GM23248 (cell line): Measurements from ENCODE around the gene NFATC3. TPM values are rescaled to one million over a fixed set of nuclear protein-coding genes. Genes with fewer than 3 reads are reported as not detected.

Source experiments
- DNase-seq: peaks from one replicate; pipeline ENCODE4 v3.0.0-alpha.2; 2015
- H2AFZ ChIP-seq: fragments of 200-600 bp; sonication (generic); 2 replicates; pipeline ENCODE4 v1.6.1; 2016; ENCODE audit warnings: antibody characterized with exemption
- H3F3A ChIP-seq: fragments of 200-600 bp; sonication (generic); 2 replicates; pipeline ENCODE4 v1.6.1; 2016; ENCODE audit warnings: mild to moderate bottlenecking, antibody characterized with exemption, mixed run types; ENCODE audit not compliant: insufficient read depth
- H3K27ac ChIP-seq: fragments of 200-600 bp; sonication (generic); 2 replicates; pipeline ENCODE4 v1.5.1; 2016; ENCODE audit warnings: mild to moderate bottlenecking
- H3K27me3 ChIP-seq: fragments of 200-600 bp; sonication (generic); replicated peaks from 2 replicates; pipeline ENCODE4 v1.6.1; 2016; ENCODE audit warnings: mild to moderate bottlenecking; ENCODE audit not compliant: insufficient read depth
- H3K36me3 ChIP-seq: fragments of 200-600 bp; sonication (generic); 2 replicates; pipeline ENCODE4 v1.6.1; 2016; ENCODE audit warnings: low read depth, mild to moderate bottlenecking
- H3K4me1 ChIP-seq: fragments of 200-600 bp; sonication (generic); 2 replicates; pipeline ENCODE4 v1.6.1; 2016; ENCODE audit warnings: mild to moderate bottlenecking; ENCODE audit not compliant: insufficient read depth
- H3K4me2 ChIP-seq: fragments of 200-600 bp; sonication (generic); one replicate; pipeline ENCODE4 v1.6.1; 2016; ENCODE audit warnings: mild to moderate bottlenecking; ENCODE audit not compliant: unreplicated experiment
- H3K4me3 ChIP-seq: fragments of 200-600 bp; sonication (generic); 2 replicates; pipeline ENCODE4 v1.5.1; 2016; ENCODE audit warnings: mild to moderate bottlenecking
- H3K79me2 ChIP-seq: fragments of 200-600 bp; sonication (generic); 2 replicates; pipeline ENCODE4 v1.6.1; 2016; ENCODE audit warnings: mild to moderate bottlenecking; ENCODE audit not compliant: insufficient read depth
- H3K9ac ChIP-seq: fragments of 200-600 bp; sonication (generic); 2 replicates; pipeline ENCODE4 v1.6.1; 2016; ENCODE audit warnings: mild to moderate bottlenecking
- H3K9me2 ChIP-seq: fragments of 200-600 bp; sonication (generic); 2 replicates; pipeline ENCODE4 v1.6.1; 2016; ENCODE audit warnings: mixed run types, mild to moderate bottlenecking, moderate library complexity; ENCODE audit not compliant: insufficient read depth
- H3K9me3 ChIP-seq: fragments of 200-600 bp; sonication (generic); one replicate; pipeline ENCODE4 v1.6.1; 2017; ENCODE audit warnings: low read depth
- H4K20me1 ChIP-seq: fragments of 200-600 bp; sonication (generic); 2 replicates; pipeline ENCODE4 v1.6.0; 2016; ENCODE audit not compliant: insufficient read depth
- EZH2 ChIP-seq: fragments of 200-600 bp; sonication (generic); IDR thresholded peaks from 2 replicates; pipeline ENCODE4 v1.6.1; 2018; ENCODE audit warnings: antibody characterized with exemption, mild to moderate bottlenecking; ENCODE audit not compliant: insufficient read depth, poor library complexity, severe bottlenecking
- EZH2phosphoT487 ChIP-seq: fragments of 200-600 bp; sonication (generic); IDR thresholded peaks from 2 replicates; pipeline ENCODE4 v1.6.1; 2018; ENCODE audit warnings: antibody characterized with exemption, moderate library complexity, mild to moderate bottlenecking, low read depth; ENCODE audit not compliant: insufficient read depth
- WGBS, 2 experiments: methylation state at CpG; one replicate each; pipeline ENCODE4 v1.1.6; 2015 to 2017; ENCODE audit warnings: low lambda C conversion rate in 2 of 2, low coverage in 1 of 2; ENCODE audit errors: missing lambda C conversion rate in 2 of 2; 5-methylcytosine and 5-hydroxymethylcytosine counted together
- in situ Hi-C: fragments of 300-500 bp; cut with MboI; formaldehyde crosslinking; loops from 2 replicates; pipeline ENCODE4 v1.15.0; 2020
- polyA plus RNA-seq: library from polyadenylated mRNA; unstranded; fragments of >200 nt; fragmentation: Nextera tagmentation; extraction: Ambion mirVana; gene quantifications from 2 replicates; pipeline ENCODE4 v1.2.1, GENCODE V29; 2016
- total RNA-seq: library from RNA; depleted of rRNA; stranded (reverse); fragments of >200 nt; shearing (Covaris generic); gene quantifications from 2 replicates; pipeline ENCODE4 v1.2.3, GENCODE V29; 2014

Gene NFATC3
- total and polyA plus RNA-seq, 2 experiments from 2014 or later: 10.2 to 14.2 TPM

- no peak for TF ChIP-seq EZH2
- no peak for TF ChIP-seq EZH2phosphoT487
- Histone ChIP-seq H3K27ac (no peak overlapping the region), H3K4me3 (no peak overlapping the region), H3K4me2 (no peak overlapping the region), H3K27me3 (no peaks in the 10 kb centered on the region), H3K9me2 (no peaks in the 10 kb centered on the region), H3K4me1 (no peaks in the 10 kb centered on the region; the same call in 1 of the 2 replicates), H3K79me2 (no peaks in the 10 kb centered on the region), H3F3A (0 out of 2 replicates have a peak, but pooled peaks cover 3% of the 10 kb centered on the region), H2AFZ (no peak overlapping the region), H3K36me3 (no peaks in the 10 kb centered on the region), H3K9me3 (no peaks in the 10 kb centered on the region), H3K9ac (no peak overlapping the region), H4K20me1 (no peaks in the 10 kb centered on the region)
- no peak for DNase-seq
- WGBS, 2 experiments: 87 to 90% methylated on average over 11 to 12 of the region's 12 CpGs
- in situ Hi-C loops: no loop called here
These were observed 145.8 kb downstream of the NFATC3 start for GRCh38 chr16:68230956-68231355.

- H3K79me2 ChIP-seq: no peaks in the 10 kb centered on the region
- TF ChIP-seq EZH2phosphoT487 (no peak), EZH2 (no peak)
- no peaks in the 10 kb centered on the region for H3K36me3 ChIP-seq
- H3K4me3 ChIP-seq: no peak overlapping the region
- no peaks in the 10 kb centered on the region for H3K9me2 ChIP-seq
- H4K20me1 ChIP-seq: no peaks in the 10 kb centered on the region
- no peaks in the 10 kb centered on the region for H3K9me3 ChIP-seq
- H3K27ac ChIP-seq: no peak overlapping the region
- in situ Hi-C loops: no loop called here
- no peak overlapping the region for H3K4me2 ChIP-seq
- no peak for DNase-seq
- H2AFZ ChIP-seq: no peak overlapping the region
- no peak overlapping the region for H3K9ac ChIP-seq
- H3K4me1 ChIP-seq: no peaks in the 10 kb centered on the region; the same call in 1 of the 2 replicates
- 0 out of 2 replicates have a peak, but pooled peaks cover 3% of the 10 kb centered on the region for H3F3A ChIP-seq
- no peaks in the 10 kb centered on the region for H3K27me3 ChIP-seq
- WGBS, 2 experiments: 88 to 89% methylated on average over 25 to 26 of the region's 26 CpGs
These were observed 146.4 kb downstream of the NFATC3 start for GRCh38 chr16:68231384-68232136.

- no peak overlapping the region for H3K4me3 ChIP-seq
- H3F3A ChIP-seq: 0 out of 2 replicates have a peak, but pooled peaks cover under 1% of the 10 kb centered on the region
- H3K9me3 ChIP-seq: no peaks in the 10 kb centered on the region
- no peaks in the 10 kb centered on the region for H3K79me2 ChIP-seq
- H3K27ac ChIP-seq: no peak overlapping the region
- no peak for DNase-seq
- no peak overlapping the region for H3K4me2 ChIP-seq
- TF ChIP-seq EZH2phosphoT487: no peak
- no peak for TF ChIP-seq EZH2
- WGBS, 2 experiments: 77 to 81% methylated on average over 16 of the region's 16 CpGs
- no peak overlapping the region for H3K9ac ChIP-seq
- no peaks in the 10 kb centered on the region; the same call in 1 of the 2 replicates for H3K4me1 ChIP-seq
- H3K9me2 ChIP-seq: no peaks in the 10 kb centered on the region
- no peaks in the 10 kb centered on the region for H3K27me3 ChIP-seq
- H3K36me3 ChIP-seq: no peaks in the 10 kb centered on the region
- in situ Hi-C loops: no loop called here
- no peak overlapping the region for H2AFZ ChIP-seq
- H4K20me1 ChIP-seq: no peaks in the 10 kb centered on the region
These were observed 147.2 kb downstream of the NFATC3 start for GRCh38 chr16:68232335-68232734.

- no peaks in the 10 kb centered on the region for H3K9me2 ChIP-seq
- no peaks in the 10 kb centered on the region for H3K27me3 ChIP-seq
- H4K20me1 ChIP-seq: no peaks in the 10 kb centered on the region
- H3K4me3 ChIP-seq: no peak overlapping the region
- no peaks in the 10 kb centered on the region for H3K9me3 ChIP-seq
- 87 to 90% methylated on average over 5 of the region's 5 CpGs for WGBS, 2 experiments
- no peak for TF ChIP-seq EZH2
- TF ChIP-seq EZH2phosphoT487: no peak
- H3F3A ChIP-seq: no peaks in the 10 kb centered on the region
- H3K9ac ChIP-seq: no peak overlapping the region
- H3K79me2 ChIP-seq: no peaks in the 10 kb centered on the region
- no peak overlapping the region for H3K4me2 ChIP-seq
- H3K27ac ChIP-seq: no peak overlapping the region
- in situ Hi-C loops: no loop called here
- no peaks in the 10 kb centered on the region for H3K36me3 ChIP-seq
- no peak for DNase-seq
- H2AFZ ChIP-seq: no peak overlapping the region
- H3K4me1 ChIP-seq: 0 out of 2 replicates have a peak, but pooled peaks cover 1% of the 10 kb centered on the region
These were observed 148.1 kb downstream of the NFATC3 start for GRCh38 chr16:68233085-68233834.
